Colonic mucosa (tissue), 4 donors: ENCODE measurements around the gene CRYZ. TPM values are rescaled to one million over a fixed set of nuclear protein-coding genes. Genes with fewer than 3 reads are reported as not detected.
"Not testable (repeated sequence)": the region's sequence is repeated elsewhere in the genome, so short reads cannot be mapped to it uniquely, and the experiment has no call there.

ENCODE experiments used
- DNase-seq: peaks from one replicate; pipeline ENCODE4 v3.0.0-alpha.2; 2020
- H3K27ac ChIP-seq: fragments of 200-600 bp; one replicate; pipeline ENCODE4 v1.8.0; 2021
- H3K27me3 ChIP-seq: fragments of 200-600 bp; one replicate; pipeline ENCODE4 v1.8.0; 2021
- H3K36me3 ChIP-seq: fragments of 200-600 bp; one replicate; pipeline ENCODE4 v1.8.0; 2021
- H3K4me1 ChIP-seq: fragments of 200-600 bp; one replicate; pipeline ENCODE4 v1.8.0; 2021; ENCODE audit warnings: mild to moderate bottlenecking
- H3K4me3 ChIP-seq: fragments of 200-600 bp; one replicate; pipeline ENCODE4 v1.8.0; 2021
- H3K9ac ChIP-seq, 2 donors: one replicate each; pipeline ENCODE4 v1.7.0; 2013; ENCODE audit warnings: control low read depth in 2 of 2, low read depth in 2 of 2, low read length in 2 of 2
- H3K9me3 ChIP-seq: fragments of 200-600 bp; one replicate; pipeline ENCODE4 v1.8.0; 2021
- CTCF ChIP-seq: fragments of 200-600 bp; IDR thresholded peaks from one replicate; pipeline ENCODE4 v1.8.0; 2022; ENCODE audit warnings: antibody characterized with exemption, mild to moderate bottlenecking
- intact Hi-C: fragments of 100-400 bp; cut with DNase I; formaldehyde crosslinking; loops from one replicate; pipeline ENCODE4 v1.14.1; 2022
- total RNA-seq, 2 donors: library from RNA; stranded (reverse); fragmentation: NEBNext Ultra II Directional in 1 of 2; extraction: Animal tissue kit (Norgen Biotek cat#: 25700) in 1 of 2; gene quantifications; one replicate each; pipeline ENCODE4 v1.2.1, GENCODE V29; 2021
- donor health status: healthy.
- donor health status: DM: no; HTN: no; CAD: no.
- donor health status: DM: no; HTN: no; CAD: no.

CRYZ gene
- total RNA-seq, 2 donors from 2014 or later, result 15.7 to 25.8 TPM

- DNase-seq, result no peak
- Histone ChIP-seq H3K4me3 (no peak overlapping the region), H3K27me3 (no peaks in the 10 kb centered on the region), H3K27ac (no peak overlapping the region), H3K9me3 (no peaks in the 10 kb centered on the region), H3K9ac (no peak overlapping the region), H3K36me3 (no peaks in the 10 kb centered on the region), H3K4me1 (no peaks in the 10 kb centered on the region)
- intact Hi-C loops, result no loop called here
- TF ChIP-seq CTCF, result no peak
These were observed 53.0 kb downstream of the CRYZ start for GRCh38 chr1:74679811-74680210.

GRCh38 chr1:74677926-74678325, 54.9 kb downstream of the CRYZ start:
- no peak for TF ChIP-seq CTCF
- no peaks in the 10 kb centered on the region for H3K9me3 ChIP-seq
- no peak overlapping the region for H3K9ac ChIP-seq
- no peaks in the 10 kb centered on the region for H3K36me3 ChIP-seq
- H3K27ac ChIP-seq, result no peak overlapping the region
- H3K4me1 ChIP-seq, result no peaks in the 10 kb centered on the region
- no peak overlapping the region for H3K4me3 ChIP-seq
- no peak for DNase-seq
- no peaks in the 10 kb centered on the region for H3K27me3 ChIP-seq
- intact Hi-C loops, result no loop called here

- Histone ChIP-seq H3K27me3 (no peaks in the 10 kb centered on the region), H3K4me3 (no peak overlapping the region), H3K9me3 (no peaks in the 10 kb centered on the region), H3K9ac (no peak overlapping the region), H3K36me3 (no peaks in the 10 kb centered on the region), H3K27ac (no peak overlapping the region), H3K4me1 (no peaks in the 10 kb centered on the region)
- intact Hi-C loops, result no loop called here
- DNase-seq, result no peak
- TF ChIP-seq CTCF, result no peak
These were observed 58.4 kb downstream of the CRYZ start for GRCh38 chr1:74674278-74675048.

GRCh38 chr1:74673351-74674111, 59.3 kb downstream of the CRYZ start, which contains the start of gene ERICH3:
Gene ERICH3, minus strand, starts transcription at chr1:74673792. Its CDS starts 273 bp downstream, at chr1:74673519.
- intact Hi-C loops, result no loop called here
- no peaks in the 10 kb centered on the region for H3K9me3 ChIP-seq
- H3K4me1 ChIP-seq, result no peaks in the 10 kb centered on the region
- no peaks in the 10 kb centered on the region for H3K27me3 ChIP-seq
- H3K27ac ChIP-seq, result no peak within 1 kb of the TSS
- no peak within 1 kb of the TSS for H3K4me3 ChIP-seq
- no peak for TF ChIP-seq CTCF
- H3K9ac ChIP-seq, result no peak within 1 kb of the TSS
- no peaks in the 10 kb centered on the region for H3K36me3 ChIP-seq
- no peak for DNase-seq

GRCh38 chr1:74670866-74671265, 62.0 kb downstream of the CRYZ start:
- H3K27ac ChIP-seq, H3K4me3 ChIP-seq, DNase-seq, H3K9me3 ChIP-seq, H3K36me3 ChIP-seq, H3K27me3 ChIP-seq, H3K9ac ChIP-seq, H3K4me1 ChIP-seq, intact Hi-C loops: not testable (repeated sequence)

Other genes starting within 250 kb of the CRYZ start
- under 1 TPM in 1 of 2 donors, not detected in 1; 0.07 TPM for gene LRRC53, start 220.4 kb downstream of the CRYZ start, total RNA-seq
- gene ERICH3, start 59.3 kb downstream of the CRYZ start, total RNA-seq, result under 1 TPM in 1 of 2 donors, not detected in 1; 0.16 TPM
- gene TYW3, start 102 bp upstream of the CRYZ start, total RNA-seq, result 10 to 100 TPM in 1 of 2 donors, 1 to 10 TPM in 1; 8.5 to 16.7 TPM